ENCODE measurements around the gene PZP. TPM values are rescaled to one million over a fixed set of nuclear protein-coding genes. Genes with fewer than 3 reads are reported as not detected.
"Not testable (repeated sequence)": the region's sequence is repeated elsewhere in the genome, so short reads cannot be mapped to it uniquely, and the experiment has no call there.

The PZP gene
- total RNA-seq, 1 experiment from 2014 or later, result not detected

- peaks cover 0 to 6% (median 2%) of the 10 kb centered on the region in 3 experiments; a peak in 4 of 7 replicates for H3K36me3 Mint-ChIP-seq (ENCODE audit: insufficient read depth in 1 of 3, low read depth in 3 of 3)
- no peak overlapping the region for H3T11ph ChIP-seq (ENCODE audit: low read length)
- peaks cover 0 to 3% of the 10 kb centered on the region in 2 experiments; a peak in 3 of 5 replicates for H3K9me3 Mint-ChIP-seq
- no peak overlapping the region for H2BK120ac ChIP-seq (ENCODE audit: low read depth, low read length, poor library complexity, severe bottlenecking)
- no peak overlapping the region for H3K4me2 ChIP-seq (ENCODE audit: insufficient read depth, insufficient read length, low read length)
- no peak overlapping the region for H2AFZ ChIP-seq (ENCODE audit: low read length)
- no peak overlapping the region for H2BK12ac ChIP-seq (ENCODE audit: insufficient read length, low read depth, low read length)
- H3K79me1 ChIP-seq (ENCODE audit: insufficient read depth, low read depth, low read length, poor library complexity, severe bottlenecking), result no peaks in the 10 kb centered on the region
- DNase-seq, result peak; percentile 65
- no peak overlapping the region for H2BK15ac ChIP-seq (ENCODE audit: low read depth, low read length)
- H3K27me3 ChIP-seq (ENCODE audit: insufficient read depth, low read length), result no peaks in the 10 kb centered on the region
- no CpG with 5 or more reads among the region's 11 CpGs for WGBS (ENCODE audit: extremely low coverage, insufficient read length, low lambda C conversion rate)
- no peak overlapping the region for H4K5ac ChIP-seq (ENCODE audit: insufficient read length, low read depth, low read length)
- no peaks in the 10 kb centered on the region for H3K79me2 ChIP-seq (ENCODE audit: insufficient read depth, low read length)
- H3K4me1 ChIP-seq (ENCODE audit: insufficient read depth, low read length), result no peaks in the 10 kb centered on the region; the same call in 1 of the 2 replicates
- H2AK5ac ChIP-seq (ENCODE audit: insufficient read length, low read length), result no peak overlapping the region
- no peak overlapping the region for H4K91ac ChIP-seq (ENCODE audit: insufficient read length, low read depth, low read length)
- H3K23me2 ChIP-seq (ENCODE audit: insufficient read length, low read depth, low read length, poor library complexity, severe bottlenecking), result no peaks in the 10 kb centered on the region
- no peak overlapping the region for H3K4ac ChIP-seq (ENCODE audit: low read depth, low read length)
- no peak overlapping the region for H3K23ac ChIP-seq (ENCODE audit: insufficient read length, low read depth, low read length)
- peak overlapping the region in 1 of 2 experiments; percentile 59; a peak in 2 of 5 replicates for H3K4me3 Mint-ChIP-seq
- no peak overlapping the region for H2BK20ac ChIP-seq (ENCODE audit: low read depth, low read length, poor library complexity, severe bottlenecking)
- H4K20me1 ChIP-seq (ENCODE audit: control insufficient read depth, insufficient read depth, insufficient read length), result no peaks in the 10 kb centered on the region
- no peak overlapping the region for H2BK5ac ChIP-seq (ENCODE audit: insufficient read length, low read length)
- H3K18ac ChIP-seq (ENCODE audit: insufficient read length, low read depth, low read length), result no peak overlapping the region
- no peak overlapping the region for H3K9ac ChIP-seq (ENCODE audit: extremely low read depth, insufficient read length, low read length)
- no peaks in the 10 kb centered on the region for H3K9me3 ChIP-seq (ENCODE audit: control insufficient read depth, low read depth, low read length)
- no peak overlapping the region for H4K8ac ChIP-seq (replicated peaks; ENCODE audit: insufficient read length, low read depth, low read length)
- no peak overlapping the region for H3K14ac ChIP-seq (ENCODE audit: insufficient read depth, low read length)
- H3K4me1 Mint-ChIP-seq, result peaks cover 28 to 29% of the 10 kb centered on the region in 2 experiments
- TF ChIP-seq CTCF (conservative IDR thresholded peaks at IDR 0.05), result no peak
- H3K56ac ChIP-seq (ENCODE audit: insufficient read length, low read depth, low read length), result no peak overlapping the region
- no peaks in the 10 kb centered on the region; the same call in none of the 2 replicates for H3K27me3 Mint-ChIP-seq (ENCODE audit: low read depth)
- H3K27ac Mint-ChIP-seq, result peak overlapping the region in 1 of 3 experiments; percentile 12; a peak in 4 of 7 replicates
- no peak overlapping the region for H3K27ac ChIP-seq (ENCODE audit: insufficient read length, low read depth, low read length)
These were observed 38.1 kb downstream of the PZP start for GRCh38 chr12:9169979-9170634.

GRCh38 chr12:9167345-9167744 lies 40.9 kb downstream of the PZP start:
- not testable (repeated sequence) for H3K4ac ChIP-seq (ENCODE audit: low read depth, low read length); H3K14ac ChIP-seq (ENCODE audit: insufficient read depth, low read length); H2BK5ac ChIP-seq (ENCODE audit: insufficient read length, low read length); H4K91ac ChIP-seq (ENCODE audit: insufficient read length, low read depth, low read length); H3K56ac ChIP-seq (ENCODE audit: insufficient read length, low read depth, low read length); H3K9me3 Mint-ChIP-seq; H3K27ac Mint-ChIP-seq; H3K4me2 ChIP-seq (ENCODE audit: insufficient read depth, insufficient read length, low read length); H3K4me1 ChIP-seq (ENCODE audit: insufficient read depth, low read length); H3K18ac ChIP-seq (ENCODE audit: insufficient read length, low read depth, low read length); H2AFZ ChIP-seq (ENCODE audit: low read length); H3K9me3 ChIP-seq (ENCODE audit: control insufficient read depth, low read depth, low read length); H3T11ph ChIP-seq (ENCODE audit: low read length); H2BK12ac ChIP-seq (ENCODE audit: insufficient read length, low read depth, low read length); H4K5ac ChIP-seq (ENCODE audit: insufficient read length, low read depth, low read length); DNase-seq; H2AK5ac ChIP-seq (ENCODE audit: insufficient read length, low read length); H3K23me2 ChIP-seq (ENCODE audit: insufficient read length, low read depth, low read length, poor library complexity, severe bottlenecking); H3K27ac ChIP-seq (ENCODE audit: insufficient read length, low read depth, low read length); H2BK20ac ChIP-seq (ENCODE audit: low read depth, low read length, poor library complexity, severe bottlenecking); H4K8ac ChIP-seq (replicated peaks; ENCODE audit: insufficient read length, low read depth, low read length); H3K9ac ChIP-seq (ENCODE audit: extremely low read depth, insufficient read length, low read length); H3K79me2 ChIP-seq (ENCODE audit: insufficient read depth, low read length); H3K27me3 Mint-ChIP-seq (ENCODE audit: low read depth); H3K27me3 ChIP-seq (ENCODE audit: insufficient read depth, low read length); H2BK120ac ChIP-seq (ENCODE audit: low read depth, low read length, poor library complexity, severe bottlenecking); H4K20me1 ChIP-seq (ENCODE audit: control insufficient read depth, insufficient read depth, insufficient read length); H3K79me1 ChIP-seq (ENCODE audit: insufficient read depth, low read depth, low read length, poor library complexity, severe bottlenecking); H3K23ac ChIP-seq (ENCODE audit: insufficient read length, low read depth, low read length); H2BK15ac ChIP-seq (ENCODE audit: low read depth, low read length); H3K4me3 Mint-ChIP-seq; H3K36me3 Mint-ChIP-seq (ENCODE audit: insufficient read depth in 1 of 3, low read depth in 3 of 3)
- no CpG with 5 or more reads among the region's 5 CpGs for WGBS (ENCODE audit: extremely low coverage, insufficient read length, low lambda C conversion rate)
- peaks cover 28 to 29% of the 10 kb centered on the region in 2 experiments for H3K4me1 Mint-ChIP-seq

Measured in H9 (cell line).